COLO668 (cell line): Measurements from ENCODE around the gene PRKCH.

Experiments
- DNase-seq: peaks from one replicate; lab custom pipeline; 2025; ENCODE audit not compliant: unreplicated experiment; lab: John Stamatoyannopoulos, UW

PRKCH gene

DNA sequence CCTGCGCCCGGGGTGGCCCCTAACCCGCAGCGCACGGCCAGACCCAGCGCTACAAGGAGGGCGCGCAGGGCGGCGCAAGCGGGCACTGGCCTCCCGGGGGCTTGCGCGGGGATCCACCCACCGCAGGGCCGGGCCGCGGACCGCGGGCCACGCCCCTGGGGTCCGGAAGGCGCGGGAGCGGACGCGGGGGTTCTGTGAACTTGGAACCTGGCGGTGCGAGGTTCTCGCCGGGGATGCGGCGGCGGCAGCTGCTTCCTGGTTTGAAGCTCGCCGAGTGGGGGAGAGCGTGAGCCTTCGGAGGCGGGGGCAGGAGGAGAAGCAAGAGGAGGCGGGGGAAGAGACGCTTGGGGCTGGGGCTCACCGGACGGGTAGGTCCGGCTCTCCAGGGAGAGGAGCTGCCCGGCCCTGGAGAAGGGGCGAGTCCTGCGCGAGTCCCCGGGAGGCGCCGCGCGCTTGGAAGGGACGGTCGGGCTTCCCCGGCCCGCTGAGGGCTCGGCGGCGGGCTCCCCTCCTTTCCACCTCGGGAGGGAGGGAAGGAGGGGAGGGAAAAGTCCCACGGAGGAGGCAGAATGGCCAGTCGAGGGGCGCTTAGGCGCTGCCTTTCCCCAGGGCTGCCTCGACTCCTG lies at the start of gene PRKCH:
Gene PRKCH (plus strand): TSS at position 195 of the 626 bp plus-strand sequence. CDS start 523 bp downstream, outside the sequence.
- DNase-seq = peak; percentile 90

DNA sequence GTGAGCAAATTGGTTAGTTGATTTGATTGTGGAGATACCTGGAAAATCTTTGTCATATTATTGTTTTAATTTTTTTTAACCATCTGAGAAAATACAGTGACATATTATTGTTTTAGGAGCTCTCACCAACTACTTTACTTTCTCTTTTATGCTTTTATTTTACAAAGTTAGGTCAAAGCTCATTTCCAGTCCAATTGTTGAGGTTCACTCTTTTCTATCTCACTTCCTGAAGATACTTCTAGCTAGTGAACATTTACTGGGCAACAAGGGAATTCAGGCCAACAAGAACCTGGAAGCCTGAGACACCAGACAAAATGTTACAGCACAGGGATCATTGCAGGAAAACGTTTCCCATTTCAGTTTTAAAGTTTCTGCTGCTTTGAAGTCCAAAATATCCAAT lies 44.1 kb upstream of the PRKCH start:
- no peak for DNase-seq

DNA sequence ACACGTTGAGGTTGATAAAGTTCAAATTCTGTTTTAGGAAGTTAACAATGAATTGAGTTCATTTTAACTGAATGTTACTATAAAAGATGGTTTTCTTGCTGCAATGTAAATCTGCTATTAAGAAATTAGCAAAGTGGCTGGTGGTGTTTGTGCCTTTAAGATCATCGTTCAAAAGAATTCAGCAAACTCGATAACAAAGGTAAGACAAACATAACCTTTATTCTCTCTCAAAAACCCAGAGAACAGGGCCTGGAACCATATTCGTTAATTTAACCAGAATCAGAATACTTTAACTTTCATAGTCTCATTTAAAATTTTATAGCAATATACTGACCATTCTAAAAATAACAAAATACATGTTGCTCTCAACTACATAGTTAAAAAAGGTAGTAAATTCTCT lies 43.6 kb upstream of the PRKCH start:
- no peak for DNase-seq

DNA sequence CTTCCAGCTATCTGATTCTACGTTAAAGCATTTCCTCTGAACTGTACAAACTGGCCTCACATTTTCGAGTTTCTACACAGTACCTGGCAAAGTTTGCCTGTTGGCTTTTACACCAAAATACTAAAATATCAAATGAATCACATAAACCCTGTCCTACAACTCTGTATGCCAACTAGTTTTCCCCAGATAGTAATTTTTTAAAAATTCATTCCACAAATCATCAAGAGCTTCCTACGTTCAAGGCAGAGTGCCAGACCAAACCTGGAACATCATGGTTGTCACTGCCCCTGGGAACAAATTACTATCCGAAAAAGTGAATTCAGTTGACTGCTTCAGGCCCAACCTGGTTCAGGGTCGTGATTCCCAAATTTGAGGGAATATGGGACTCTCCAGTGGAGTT lies 42.3 kb upstream of the PRKCH start:
- DNase-seq = no peak

DNA sequence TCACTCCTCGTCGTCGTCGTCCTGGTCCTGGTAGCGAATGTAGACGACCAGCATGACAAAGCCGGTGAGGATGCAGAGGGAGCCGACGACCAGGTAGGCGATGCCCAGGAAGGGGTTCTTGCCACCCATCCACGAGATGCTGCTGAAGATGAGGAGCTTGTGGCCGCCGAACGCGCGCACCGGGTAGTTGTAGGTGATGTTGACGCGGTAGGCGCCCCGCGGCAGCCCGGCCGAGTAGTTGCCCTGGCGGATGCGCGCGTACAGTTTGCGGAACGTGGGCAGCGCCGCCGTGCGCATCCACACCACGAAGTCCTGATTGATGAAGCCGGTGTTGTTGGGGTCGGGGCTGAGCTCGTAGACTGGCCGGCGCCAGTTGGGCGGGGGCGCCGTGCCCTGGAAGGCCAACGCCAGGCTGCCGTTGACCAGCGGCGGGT lies 41.3 kb upstream of the PRKCH start:
- peak; percentile 81 for DNase-seq

DNA sequence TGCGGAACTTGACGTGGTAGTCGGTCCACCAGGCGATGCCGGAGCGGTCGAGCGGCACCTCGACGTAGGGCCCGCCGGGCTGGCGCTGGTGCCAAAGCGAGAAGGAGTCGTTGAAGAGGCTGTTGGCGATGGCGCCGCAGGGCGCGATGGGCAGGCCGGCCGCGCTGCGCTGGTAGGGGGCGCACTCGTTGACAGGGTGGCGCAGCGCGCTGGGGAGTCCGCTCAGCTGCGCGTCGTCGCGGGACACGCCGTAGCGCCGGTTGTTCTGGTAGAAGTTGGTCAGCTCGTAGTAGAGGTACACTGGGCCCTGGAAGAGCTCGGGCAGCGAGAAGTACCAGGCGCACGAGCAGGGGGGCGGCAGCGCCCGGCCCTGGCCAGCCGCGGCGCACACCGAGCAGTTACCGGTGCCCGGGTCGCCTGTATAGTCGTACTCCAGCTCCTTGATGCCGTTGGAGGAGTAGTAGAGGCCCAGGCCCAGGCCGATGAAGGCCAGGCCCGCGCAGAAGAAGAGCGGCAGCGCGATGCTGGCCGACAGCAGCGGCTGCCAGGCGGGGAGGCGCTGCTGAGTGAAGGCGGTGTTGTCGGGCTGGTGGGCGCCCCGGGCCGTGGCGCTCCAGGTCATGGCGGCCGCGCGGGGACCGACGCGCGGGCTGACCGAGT lies 40.7 kb upstream of the PRKCH start:
- peak; percentile 92 for DNase-seq

DNA sequence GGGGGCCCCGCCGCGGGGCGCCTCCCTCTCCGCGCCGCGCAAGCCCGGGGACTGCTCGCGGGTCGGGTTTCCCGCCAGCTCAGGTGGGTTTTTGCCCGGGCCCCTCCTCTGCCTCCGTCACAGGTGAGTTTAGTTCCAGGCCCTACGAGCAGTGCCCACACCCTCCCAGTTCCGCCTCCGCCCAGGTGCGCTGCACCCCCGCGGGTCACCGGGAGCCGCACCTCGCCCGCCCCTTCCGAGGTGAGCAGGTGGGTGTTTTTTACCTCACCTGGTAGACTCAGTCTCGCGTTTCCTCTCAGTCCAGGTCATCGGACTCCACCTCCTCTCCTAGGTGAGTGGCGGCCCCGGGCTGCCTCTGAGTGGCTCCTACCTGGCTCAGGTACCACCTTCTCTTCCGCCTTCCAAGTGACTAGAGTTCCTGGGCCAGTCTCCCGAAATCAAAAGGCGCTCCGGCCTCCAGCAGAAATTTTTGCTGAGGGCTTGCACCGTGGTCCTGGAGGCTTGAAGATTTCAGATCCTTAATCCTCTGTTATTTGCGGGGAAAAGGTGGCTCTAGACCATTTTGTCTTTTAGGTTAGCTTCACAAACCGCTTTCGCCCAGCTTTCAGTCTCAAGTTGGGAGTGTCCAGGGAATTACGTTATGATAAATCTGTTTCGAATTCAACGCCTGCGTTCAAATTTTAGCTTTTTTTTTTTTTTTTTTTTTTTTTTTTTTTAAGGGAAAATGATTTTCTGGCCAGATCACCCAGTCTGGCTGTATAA lies 40.0 kb upstream of the PRKCH start, which contains the start of gene TMEM30B:
Gene TMEM30B (minus strand): TSS at position 153 of the 762 bp plus-strand sequence. CDS start 191 bp downstream, outside the sequence.
- DNase-seq = peak; percentile 98

DNA sequence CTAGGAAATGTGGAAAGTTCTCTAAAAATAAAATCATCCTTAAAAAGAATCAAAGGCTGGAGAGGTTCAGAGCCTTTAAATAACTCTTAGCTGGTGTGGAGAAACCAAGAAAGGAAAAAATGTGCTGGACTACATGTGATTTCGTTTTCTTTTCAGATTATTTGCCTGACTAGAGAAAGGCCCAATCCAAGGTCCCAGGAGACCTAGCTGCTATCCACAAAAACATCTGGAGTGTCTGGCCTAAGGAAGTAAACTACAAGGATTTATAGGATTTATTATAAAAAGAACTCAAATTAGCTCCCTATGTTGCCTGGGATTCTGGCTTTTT lies 39.5 kb upstream of the PRKCH start:
- no peak for DNase-seq

DNA sequence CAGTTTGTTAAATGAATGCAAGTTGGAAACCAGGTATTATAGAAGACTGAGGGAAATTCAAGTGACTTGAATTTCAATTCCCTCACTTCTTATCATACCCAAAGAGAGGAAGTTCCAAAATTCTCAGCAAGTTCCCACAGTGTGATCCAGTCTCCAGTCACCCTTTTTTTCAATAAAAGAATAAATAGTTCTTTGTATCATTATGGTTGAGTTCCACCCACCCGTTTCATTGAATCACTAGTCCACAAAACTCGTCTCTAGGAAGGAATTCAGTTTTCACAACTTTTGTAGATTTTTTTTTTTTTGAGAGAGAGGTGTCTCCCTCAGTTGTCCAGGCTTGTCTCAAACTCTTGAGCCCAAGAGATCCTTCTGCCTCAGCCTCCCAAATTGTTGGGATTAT lies 38.6 kb upstream of the PRKCH start:
- no peak for DNase-seq

DNA sequence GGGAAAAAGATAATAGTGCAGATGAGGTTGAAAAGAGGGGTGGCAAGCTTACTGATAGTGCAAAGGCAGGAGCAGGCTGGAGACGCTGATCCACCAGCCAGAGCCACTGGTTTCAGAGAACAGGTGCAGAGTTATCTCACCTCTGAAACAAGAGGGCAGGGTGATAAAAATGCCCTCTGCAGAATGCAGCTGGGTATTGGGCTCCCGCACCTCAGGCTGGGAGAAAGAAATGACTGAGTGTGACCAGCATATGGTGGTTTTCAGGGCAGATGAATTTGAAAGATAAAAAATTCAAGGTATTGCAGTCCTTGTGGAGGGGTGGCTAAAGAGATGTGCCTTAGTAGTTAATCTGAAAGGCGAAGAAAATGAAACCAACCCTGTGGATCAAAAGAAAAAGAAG lies 37.4 kb upstream of the PRKCH start:
- no peak for DNase-seq

DNA sequence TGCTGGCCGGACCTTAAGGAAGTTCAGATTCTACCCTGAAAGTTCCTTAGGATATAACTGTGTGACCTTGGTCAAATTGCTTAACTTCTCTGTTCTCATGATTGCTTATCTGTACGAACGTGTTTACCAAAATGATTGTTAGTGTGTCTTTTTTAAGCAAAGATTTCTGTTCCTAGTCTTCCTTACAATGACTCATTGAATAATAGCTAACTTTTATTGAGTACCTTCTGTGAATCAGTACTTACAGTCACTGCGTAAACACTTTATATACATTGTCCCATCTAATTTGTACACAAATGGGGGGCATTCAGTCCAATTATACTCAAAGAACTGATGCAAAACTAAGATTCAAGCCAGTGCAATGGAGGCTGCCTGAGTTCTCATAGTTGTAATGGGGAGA lies 36.0 kb upstream of the PRKCH start:
- DNase-seq = no peak

DNA sequence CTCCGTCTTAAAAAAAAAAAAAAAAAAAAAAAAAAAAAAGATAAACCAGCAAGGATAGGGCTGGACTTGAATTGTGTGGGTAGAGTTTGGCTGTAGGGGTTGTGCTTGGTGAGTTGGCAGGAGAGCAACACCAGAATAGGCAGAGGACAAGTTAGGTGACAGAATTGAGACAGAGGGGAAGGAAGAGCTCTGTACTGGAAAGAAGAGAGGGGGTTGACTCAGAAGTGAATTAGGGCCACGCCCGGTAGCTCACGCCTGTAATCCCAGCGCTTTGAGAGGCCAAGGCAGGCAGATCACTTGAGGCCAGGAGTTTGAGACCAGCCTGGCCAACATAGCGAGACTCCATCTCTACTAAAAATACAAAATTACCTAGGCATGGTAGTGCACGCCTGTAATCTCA lies 34.2 kb upstream of the PRKCH start:
- DNase-seq = no peak

DNA sequence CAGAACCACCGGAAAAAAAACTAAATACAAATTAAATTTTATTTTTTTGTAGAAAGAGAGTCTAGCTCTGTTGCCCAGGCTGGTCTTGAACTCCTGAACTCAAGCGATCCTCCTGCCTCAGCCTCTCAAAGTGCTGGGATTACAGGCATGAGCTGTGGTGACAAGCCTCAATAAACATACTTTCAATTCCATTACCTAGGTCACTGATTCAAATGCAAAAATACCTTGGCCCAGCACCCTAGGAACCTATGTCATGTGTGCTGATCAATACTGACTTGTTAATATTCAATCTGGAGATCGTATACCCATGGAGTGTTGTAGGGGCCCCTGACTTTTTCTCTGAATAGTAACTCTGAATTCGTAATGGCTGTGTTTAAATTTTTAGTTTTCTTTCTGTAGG lies 33.2 kb upstream of the PRKCH start:
- DNase-seq = no peak

DNA sequence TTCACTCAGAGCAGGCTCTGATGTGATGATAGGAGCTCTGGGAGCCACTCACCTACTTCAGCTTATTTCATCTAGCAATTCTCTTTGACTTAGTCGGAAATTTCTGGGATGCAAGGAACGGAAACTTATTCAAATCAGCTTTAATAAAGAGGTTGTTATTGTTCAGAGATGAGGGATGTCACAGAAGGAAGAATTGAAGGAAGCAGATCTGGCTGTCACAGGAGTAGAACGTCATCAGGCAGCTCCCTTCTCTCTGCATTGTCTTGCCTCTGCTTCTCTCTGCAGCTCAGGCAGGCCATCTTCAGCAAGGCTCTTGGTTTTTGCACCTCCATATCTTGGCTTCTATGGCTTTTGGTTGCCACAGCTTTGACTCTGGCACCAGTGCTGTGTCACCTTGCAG lies 32.7 kb upstream of the PRKCH start:
- no peak for DNase-seq

DNA sequence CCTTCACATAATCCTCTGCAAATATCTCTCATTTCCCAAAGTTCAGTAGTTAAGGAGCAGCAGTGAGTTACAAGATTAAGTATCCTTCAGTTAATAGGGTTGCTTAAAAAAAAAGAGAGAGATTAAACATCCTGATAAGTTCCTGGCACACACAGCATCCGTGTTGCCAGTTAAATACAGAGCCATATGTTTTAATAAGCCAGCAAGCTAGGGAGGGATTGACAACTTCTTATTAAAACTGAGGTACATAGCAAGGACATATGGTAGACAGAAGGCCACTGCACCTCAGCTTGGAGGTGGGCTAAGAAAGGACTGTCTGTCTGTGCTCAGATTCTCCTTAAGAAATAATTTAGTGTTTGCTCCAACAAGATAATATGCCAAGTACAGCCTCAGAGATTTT lies 30.7 kb upstream of the PRKCH start:
- DNase-seq = no peak

DNA sequence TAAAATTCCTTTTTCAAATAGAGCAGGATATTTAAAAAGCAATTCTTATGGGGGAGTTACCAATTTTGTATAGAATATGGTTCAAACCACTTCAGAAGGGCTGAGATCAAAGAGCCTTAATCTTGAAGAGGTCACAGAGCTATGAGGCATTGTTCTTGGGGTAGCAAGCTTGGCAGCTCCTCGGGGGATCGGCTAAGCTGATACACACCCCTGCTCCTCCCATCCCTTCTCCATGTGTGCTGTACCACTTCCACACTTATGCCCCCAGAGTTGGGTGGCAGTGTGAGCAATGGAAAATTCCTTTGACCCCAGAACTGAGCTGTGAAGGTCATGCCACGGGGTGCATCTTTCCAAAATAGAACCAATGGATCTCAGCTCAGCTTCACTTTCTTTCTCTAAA lies 25.2 kb upstream of the PRKCH start:
- DNase-seq = no peak

DNA sequence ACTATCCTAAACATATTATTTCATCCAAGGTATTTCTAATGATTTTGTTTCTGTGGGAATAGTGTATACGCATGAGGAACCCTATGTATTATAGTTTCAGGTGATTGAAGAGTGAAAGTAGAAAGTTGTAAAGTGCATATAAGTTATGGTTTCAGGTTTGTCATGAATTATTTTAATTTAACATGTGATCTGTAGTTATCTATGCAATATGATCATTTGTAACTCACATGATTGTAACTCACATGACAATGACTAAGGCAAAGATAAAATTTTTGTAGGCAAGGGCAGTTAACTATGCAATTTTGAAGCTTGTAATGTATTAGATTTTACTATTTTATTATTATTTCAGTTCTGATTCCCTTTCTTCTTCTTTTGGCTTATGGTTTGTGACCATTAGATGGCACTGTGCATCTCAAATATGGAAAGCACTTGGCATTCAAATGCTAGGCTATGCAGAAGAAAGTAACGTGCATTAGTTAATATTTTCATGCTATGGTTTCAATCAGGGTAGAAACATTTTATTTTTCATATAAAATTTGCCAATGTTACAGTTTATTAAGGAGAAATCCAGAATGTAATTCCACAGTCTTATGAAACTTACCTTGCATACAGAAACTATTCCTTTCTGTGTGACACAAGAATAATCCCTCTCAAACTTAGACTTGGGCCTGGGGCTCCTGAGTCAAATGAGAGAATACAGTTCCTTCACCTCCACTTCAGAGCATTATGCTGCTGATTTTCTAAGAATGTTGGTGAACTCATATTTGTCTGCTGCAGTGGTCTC lies 24.5 kb upstream of the PRKCH start:
- no peak for DNase-seq

DNA sequence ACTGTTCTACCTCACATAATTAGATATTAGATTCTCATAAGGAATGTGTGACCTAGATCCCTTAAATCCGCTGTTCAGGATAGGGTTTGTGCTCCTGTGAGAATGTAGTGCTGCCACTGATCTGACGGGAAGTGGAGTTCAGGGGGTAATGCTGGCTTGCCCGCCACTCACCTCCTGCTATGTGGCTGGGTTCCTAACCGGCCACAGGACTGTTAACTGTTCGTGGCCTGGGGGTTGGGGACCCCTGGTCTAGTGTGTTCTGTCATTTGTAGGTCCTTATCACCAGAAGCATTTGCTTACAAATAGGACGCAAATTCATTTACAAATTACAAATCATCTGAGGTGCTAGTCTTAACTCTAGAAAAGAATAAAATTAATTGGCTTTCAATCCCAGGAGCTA lies 23.8 kb upstream of the PRKCH start:
- DNase-seq = no peak

DNA sequence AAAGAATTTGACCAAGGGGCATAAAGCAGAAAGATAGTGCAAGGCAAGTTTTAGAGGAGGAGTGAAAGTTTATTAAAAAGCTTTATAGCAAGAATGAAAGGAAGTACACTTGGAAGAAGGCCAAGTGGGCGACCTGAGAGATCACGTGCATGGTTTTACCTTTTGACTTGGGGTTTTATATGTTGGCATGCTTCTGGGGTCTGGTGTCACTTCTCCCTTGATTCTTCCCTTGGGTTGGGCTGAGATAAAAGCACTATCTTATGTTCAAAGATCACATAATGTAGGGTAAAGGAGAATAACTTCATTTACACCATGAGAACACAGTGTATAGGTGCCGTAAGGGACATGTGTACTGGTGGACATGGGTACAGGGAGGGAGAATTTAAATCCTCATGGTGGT lies 22.6 kb upstream of the PRKCH start:
- DNase-seq = no peak

DNA sequence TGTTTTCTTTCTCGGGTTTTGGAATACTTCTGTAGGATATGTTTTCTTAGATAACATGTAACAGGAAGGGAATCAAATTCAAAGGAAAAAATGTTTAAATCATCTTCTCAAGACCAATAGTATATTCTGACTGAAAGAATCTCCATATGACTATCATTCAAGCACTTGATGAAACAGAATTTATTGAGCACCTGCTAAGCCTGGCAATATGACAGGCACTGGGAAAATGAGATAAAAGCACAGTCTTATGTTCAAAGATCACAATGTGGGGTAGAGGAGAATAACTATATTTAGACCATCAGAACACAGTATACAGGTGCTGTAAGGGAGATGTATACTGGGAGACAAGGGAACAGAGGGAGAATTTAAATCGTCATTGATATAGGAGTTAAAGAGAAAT lies 21.2 kb upstream of the PRKCH start:
- no peak for DNase-seq

DNA sequence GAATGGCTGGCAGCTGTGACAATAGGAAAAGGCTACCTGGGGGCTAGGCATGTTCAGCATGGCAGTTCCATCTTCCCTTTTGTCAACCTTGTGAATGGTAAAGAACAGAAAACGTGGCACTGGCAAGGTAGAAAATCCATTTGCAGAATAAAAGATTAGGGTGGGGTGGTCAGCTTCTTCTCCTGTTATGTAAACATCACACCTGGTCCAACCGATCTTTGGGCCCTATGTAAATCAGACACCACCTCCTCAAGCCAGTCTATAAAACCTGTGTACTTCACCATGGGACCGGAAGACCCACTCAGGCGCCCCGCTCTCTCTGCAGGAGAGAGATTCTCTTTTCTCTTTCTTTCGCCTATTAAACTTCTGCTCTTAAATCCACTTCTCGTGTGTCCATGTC lies 20.6 kb upstream of the PRKCH start:
- no peak for DNase-seq

DNA sequence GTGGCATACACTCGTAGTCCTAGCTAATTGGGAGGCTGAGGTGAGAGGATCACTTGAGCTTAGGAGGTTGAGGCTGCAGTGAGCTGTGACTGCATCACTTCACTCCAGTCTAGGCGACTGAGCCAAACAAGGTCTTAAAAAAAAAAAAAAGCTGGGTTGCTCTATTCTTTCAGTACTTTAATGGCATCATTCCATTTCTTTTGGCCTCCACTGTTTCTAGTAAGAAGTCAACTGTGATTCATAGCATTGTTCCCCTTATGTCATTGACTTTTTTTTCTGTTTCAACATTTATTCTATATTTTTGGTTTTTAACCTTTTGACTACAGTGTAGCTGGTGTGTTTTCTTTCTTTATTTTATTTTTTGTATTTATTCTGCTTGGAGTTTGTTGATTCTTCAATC lies 16.7 kb upstream of the PRKCH start:
- DNase-seq = no peak
